HCT116 (cell line): ENCODE measurements around the gene SLC47A2. TPM values are rescaled to one million over a fixed set of nuclear protein-coding genes. Genes with fewer than 3 reads are reported as not detected.

ENCODE experiments used
- ATAC-seq: fragments of 200-7000 bp; cut with Tn5 transposase; 2 replicates; pipeline ENCODE4 v1.9.1; 2020; ENCODE audit warnings: mild to moderate bottlenecking, moderate library complexity
- BruUV-seq: library from RNA; stranded (reverse); fragments of 400-500 nt; replicated peaks from 2 replicates; lab custom pipeline; 2021; lab: Mats Ljungman, UMichigan
- CTCF ChIA-PET: fragments of 300-600 bp; sonication (Branson Sonifier 250); formaldehyde crosslinking; loops from one replicate; lab custom pipeline; 2021; ENCODE audit warnings: antibody characterized with exemption; lab: Charles Lee
- POLR2A ChIA-PET: fragments of 300-600, 350-600 bp; sonication (Branson Sonifier 250); formaldehyde crosslinking; loops from one replicate; lab custom pipeline; 2021; ENCODE audit warnings: antibody characterized with exemption; lab: Charles Lee
- RAD21 ChIA-PET, 2 experiments: fragments of 300-600 bp; sonication (Branson Sonifier 250); formaldehyde crosslinking; loops; one replicate each; lab custom pipeline; 2023; ENCODE audit warnings: low total read pairs in 2 of 2; ENCODE audit not compliant: uncharacterized antibody in 2 of 2, unreplicated experiment in 2 of 2, low non-redundant PET in 1 of 2; lab: Charles Lee
- DNase-seq: peaks from one replicate; pipeline ENCODE4 v3.0.0-alpha.2; 2010; ENCODE audit warnings: low read depth, low spot score
- H2AFZ ChIP-seq: fragments of 200-600 bp; shearing (Covaris generic), sonication (generic); 2 replicates; pipeline ENCODE4 v1.6.1; 2017; ENCODE audit warnings: low read depth, mixed run types, mixed read lengths, antibody characterized with exemption, low read length; ENCODE audit not compliant: poor library complexity, severe bottlenecking
- H3K27ac ChIP-seq: 2 replicates; pipeline ENCODE4 v1.5.1; 2012; ENCODE audit warnings: low read depth, low read length
- H3K27me3 ChIP-seq: fragments of 200-600 bp; sonication (generic); 2 replicates; pipeline ENCODE4 v1.6.1; 2016; ENCODE audit warnings: mixed run types, low read length, mixed read lengths; ENCODE audit not compliant: insufficient read depth
- H3K36me3 ChIP-seq, 2 experiments: fragments of 200-500 bp in 1 of 2; fragments of 200-600 bp in 1 of 2; sonication (Bioruptor generic) in 1 of 2; sonication (generic) in 1 of 2; 2 replicates each; pipeline versions ENCODE4 v1.5.1 to v1.6.1; 2014 to 2016; ENCODE audit warnings: low read length in 2 of 2, inconsistent platforms in 1 of 2, mixed read lengths in 1 of 2, mixed run types in 1 of 2; ENCODE audit not compliant: insufficient read depth in 2 of 2, control insufficient read depth in 1 of 2
- H3K4me1 ChIP-seq, 2 experiments: fragments of 200-600 bp in 1 of 2; sonication (generic) in 1 of 2; 2 replicates each; pipeline versions ENCODE4 v1.5.1 to v1.6.1; 2012 to 2017; ENCODE audit warnings: low read length in 2 of 2, inconsistent platforms in 1 of 2, mild to moderate bottlenecking in 1 of 2, mixed read lengths in 1 of 2, mixed run types in 1 of 2, moderate library complexity in 1 of 2; ENCODE audit not compliant: insufficient read depth in 2 of 2, control insufficient read depth in 1 of 2
- H3K4me2 ChIP-seq: fragments of 200-600 bp; sonication (generic); 2 replicates; pipeline ENCODE4 v1.6.1; 2017; ENCODE audit warnings: mixed run types, low read length, mixed read lengths
- H3K4me3 ChIP-seq, 2 experiments: fragments of 200-600 bp in 1 of 2; sonication (generic) in 1 of 2; replicated peaks in 1 of 2; 2 replicates each; pipeline ENCODE4 v1.5.1; 2011 to 2016; ENCODE audit warnings: low read length in 2 of 2, control low read depth in 1 of 2, low read depth in 1 of 2, mild to moderate bottlenecking in 1 of 2, mixed read lengths in 1 of 2, mixed run types in 1 of 2
- H3K79me2 ChIP-seq: fragments of 200-600 bp; sonication (generic); 2 replicates; pipeline ENCODE4 v1.6.1; 2017; ENCODE audit warnings: mild to moderate bottlenecking, mixed run types, low read length, moderate library complexity, mixed read lengths; ENCODE audit not compliant: insufficient read depth
- H3K9ac ChIP-seq: fragments of 200-600 bp; sonication (generic); 2 replicates; pipeline ENCODE4 v1.6.1; 2016; ENCODE audit warnings: low read length, mixed read lengths
- H3K9me2 ChIP-seq: fragments of 200-600 bp; sonication (generic), shearing (Covaris generic); 2 replicates; pipeline ENCODE4 v1.6.1; 2017; ENCODE audit warnings: mixed run types, mild to moderate bottlenecking, moderate library complexity; ENCODE audit not compliant: insufficient read depth
- H3K9me3 ChIP-seq, 2 experiments: fragments of 200-500 bp in 1 of 2; fragments of 200-600 bp in 1 of 2; sonication (Bioruptor generic) in 1 of 2; sonication (generic) in 1 of 2; 2 replicates each; pipeline ENCODE4 v1.6.1; 2014 to 2017; ENCODE audit warnings: low read length in 2 of 2, mixed read lengths in 2 of 2, inconsistent platforms in 1 of 2, low read depth in 1 of 2, mild to moderate bottlenecking in 1 of 2, mixed run types in 1 of 2, moderate library complexity in 1 of 2; ENCODE audit not compliant: control insufficient read depth in 1 of 2, insufficient read depth in 1 of 2
- H4K20me1 ChIP-seq: fragments of 200-600 bp; sonication (generic), shearing (Covaris generic); 2 replicates; pipeline ENCODE4 v1.6.1; 2017; ENCODE audit warnings: mixed run types, mild to moderate bottlenecking, moderate library complexity; ENCODE audit not compliant: insufficient read depth
- CTCF ChIP-seq, 3 experiments: fragments of 200-600 bp in 1 of 3; sonication (generic) in 1 of 3; IDR thresholded peaks in 2 of 3; conservative IDR thresholded peaks in 1 of 3; 2 replicates each; pipeline ENCODE4 v1.5.1; 2012 to 2017; ENCODE audit warnings: low read depth in 2 of 3, low read length in 2 of 3, antibody characterized with exemption in 1 of 3, borderline replicate concordance in 1 of 3, control low read depth in 1 of 3, mild to moderate bottlenecking in 1 of 3, mixed read lengths in 1 of 3, mixed run types in 1 of 3, moderate library complexity in 1 of 3; ENCODE audit not compliant: insufficient read depth in 1 of 3
- RAD21 ChIP-seq: IDR thresholded peaks from 2 replicates; pipeline ENCODE4 v1.6.1; 2012; ENCODE audit warnings: low read depth, mild to moderate bottlenecking
- intact Hi-C: fragments of 100-400 bp; cut with micrococcal nuclease; formaldehyde crosslinking; loops from 2 replicates; pipeline ENCODE4 v1.10.0; 2022
- total RNA-seq: library from RNA; stranded (reverse); gene quantifications from one replicate; pipeline ENCODE4 v1.2.1, GENCODE V29; 2021; ENCODE audit not compliant: unreplicated experiment
- TF ChIP-seq, protein P1 (sequence below): IDR thresholded peaks from 2 replicates; pipeline ENCODE4 v1.6.1; 2012; ENCODE audit warnings: low read depth

SLC47A2 gene
- total RNA-seq, 1 experiment from 2014 or later: not detected

DNA sequence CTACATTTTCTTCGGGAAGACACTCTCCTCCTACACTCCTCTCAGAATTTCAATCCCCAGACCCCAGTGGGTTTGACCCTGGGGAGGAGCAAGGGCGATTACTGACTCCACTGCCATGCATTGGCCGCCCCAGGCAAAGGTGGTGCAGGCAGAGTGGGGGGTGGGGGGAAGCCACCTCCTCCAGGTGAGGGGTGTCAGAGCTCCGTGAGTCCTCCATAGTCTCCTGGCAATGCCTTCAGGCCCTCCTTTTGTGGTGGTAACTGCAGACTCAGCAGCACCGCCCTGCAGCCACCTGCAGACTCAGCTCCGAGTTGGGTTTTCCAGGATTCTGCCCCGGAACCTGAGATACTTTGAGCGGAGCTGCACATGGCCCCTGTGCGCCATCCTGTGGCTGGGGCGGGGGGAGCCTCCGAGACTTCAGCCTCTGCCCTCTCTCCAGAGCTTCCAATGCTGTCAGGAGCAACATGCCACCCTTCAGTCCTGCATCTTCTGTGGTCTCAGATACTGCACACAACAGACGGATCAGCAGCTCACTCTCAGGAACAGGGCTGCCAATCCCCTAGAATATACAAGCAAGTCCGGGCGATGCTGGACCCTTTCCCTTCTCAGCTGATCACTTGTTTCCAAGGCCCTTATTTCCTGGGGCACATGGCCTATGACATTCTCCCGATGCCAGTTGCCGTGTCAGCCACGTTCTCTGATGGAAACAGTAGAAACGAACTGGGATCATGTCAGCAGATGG is 2.4 kb upstream of the SLC47A2 start:
- no peak for DNase-seq
- no peak overlapping the region for H2AFZ ChIP-seq
- peak; percentile 75 for ATAC-seq
- BruUV-seq: no TSS peak
- ChIA-PET CTCF (interaction anchor here (1.2 kb wide), 1 partner anchor 356 kb away, joined by 3 read pairs; the partner anchor contains the start of gene B9D1), RAD21 (no interaction called here), POLR2A (no interaction called here)
- peaks cover 11 to 34% of the 10 kb centered on the region in 2 experiments; a peak in 3 of 4 replicates for H3K4me1 ChIP-seq
- H3K9me2 ChIP-seq: no peaks in the 10 kb centered on the region
- H3K9ac ChIP-seq: no peak overlapping the region
- no peaks in the 10 kb centered on the region for H3K36me3 ChIP-seq
- H3K27me3 ChIP-seq: no peaks in the 10 kb centered on the region
- no peak overlapping the region for H3K27ac ChIP-seq
- TF ChIP-seq CTCF (IDR thresholded peaks at IDR 0.05 in 2 of 3, conservative IDR thresholded peaks at IDR 0.05 in 1 of 3; ENCODE audit: borderline replicate concordance in 1 of 3, insufficient read depth in 1 of 3, low read depth in 2 of 3, low read length in 2 of 3) (peak; percentile 45 to 56 (median 50); a peak in 5 of 6 replicates), RAD21 (peak; percentile 64)
- TF ChIP-seq, protein P1, sequence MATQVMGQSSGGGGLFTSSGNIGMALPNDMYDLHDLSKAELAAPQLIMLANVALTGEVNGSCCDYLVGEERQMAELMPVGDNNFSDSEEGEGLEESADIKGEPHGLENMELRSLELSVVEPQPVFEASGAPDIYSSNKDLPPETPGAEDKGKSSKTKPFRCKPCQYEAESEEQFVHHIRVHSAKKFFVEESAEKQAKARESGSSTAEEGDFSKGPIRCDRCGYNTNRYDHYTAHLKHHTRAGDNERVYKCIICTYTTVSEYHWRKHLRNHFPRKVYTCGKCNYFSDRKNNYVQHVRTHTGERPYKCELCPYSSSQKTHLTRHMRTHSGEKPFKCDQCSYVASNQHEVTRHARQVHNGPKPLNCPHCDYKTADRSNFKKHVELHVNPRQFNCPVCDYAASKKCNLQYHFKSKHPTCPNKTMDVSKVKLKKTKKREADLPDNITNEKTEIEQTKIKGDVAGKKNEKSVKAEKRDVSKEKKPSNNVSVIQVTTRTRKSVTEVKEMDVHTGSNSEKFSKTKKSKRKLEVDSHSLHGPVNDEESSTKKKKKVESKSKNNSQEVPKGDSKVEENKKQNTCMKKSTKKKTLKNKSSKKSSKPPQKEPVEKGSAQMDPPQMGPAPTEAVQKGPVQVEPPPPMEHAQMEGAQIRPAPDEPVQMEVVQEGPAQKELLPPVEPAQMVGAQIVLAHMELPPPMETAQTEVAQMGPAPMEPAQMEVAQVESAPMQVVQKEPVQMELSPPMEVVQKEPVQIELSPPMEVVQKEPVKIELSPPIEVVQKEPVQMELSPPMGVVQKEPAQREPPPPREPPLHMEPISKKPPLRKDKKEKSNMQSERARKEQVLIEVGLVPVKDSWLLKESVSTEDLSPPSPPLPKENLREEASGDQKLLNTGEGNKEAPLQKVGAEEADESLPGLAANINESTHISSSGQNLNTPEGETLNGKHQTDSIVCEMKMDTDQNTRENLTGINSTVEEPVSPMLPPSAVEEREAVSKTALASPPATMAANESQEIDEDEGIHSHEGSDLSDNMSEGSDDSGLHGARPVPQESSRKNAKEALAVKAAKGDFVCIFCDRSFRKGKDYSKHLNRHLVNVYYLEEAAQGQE: no peak
- no peaks in the 10 kb centered on the region for H3K79me2 ChIP-seq
- H4K20me1 ChIP-seq: no peaks in the 10 kb centered on the region
- no peak overlapping the region for H3K4me3 ChIP-seq
- H3K4me2 ChIP-seq: peak overlapping the region; percentile 42
- intact Hi-C loops: no loop called here
- no peaks in the 10 kb centered on the region for H3K9me3 ChIP-seq
